Measurements from ENCODE around the gene LGALS7B.
A peak's percentile ranks its signal among the peaks of the same experiment; 100 is the strongest.
"Not testable (repeated sequence)": the region's sequence is repeated elsewhere in the genome, so short reads cannot be mapped to it uniquely, and the experiment has no call there.

LGALS7B gene

DNA sequence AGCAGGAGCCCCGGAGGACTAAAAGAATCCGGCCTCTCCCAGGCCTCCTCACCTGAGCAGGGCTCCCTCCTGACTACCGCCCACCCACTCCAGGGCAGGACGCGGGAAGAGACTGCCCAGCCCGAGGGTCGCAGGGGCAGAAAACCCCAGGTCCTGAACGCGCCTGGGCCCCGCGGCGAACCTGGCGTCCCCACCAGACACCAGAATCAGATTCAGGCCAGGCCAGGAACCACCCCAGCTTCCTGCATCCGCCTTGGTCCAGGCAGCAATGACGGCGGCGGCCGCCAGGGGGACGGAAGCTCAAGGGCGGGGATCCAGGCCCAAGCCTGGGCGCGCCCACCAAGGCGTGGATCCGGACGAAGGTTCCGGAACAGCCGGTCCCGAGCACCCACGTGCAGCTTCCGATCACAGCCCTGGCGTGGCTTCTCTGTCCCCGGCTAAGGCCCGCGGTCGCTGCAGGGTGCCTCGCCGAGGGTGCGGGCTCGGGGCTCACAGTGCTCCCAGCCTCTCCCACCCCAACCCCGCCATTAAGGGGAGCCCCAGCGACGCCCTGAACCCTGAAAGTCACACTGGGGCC, 19.3 kb upstream of the LGALS7B start:
- Histone ChIP-seq H3K36me3 (ENCODE audit: control insufficient read depth in 2 of 2, insufficient read depth in 2 of 2, low read length in 2 of 2) (no peaks in the 10 kb centered on the region), H3K9me3 (ENCODE audit: control insufficient read depth in 2 of 2, low read length in 2 of 2) (no peaks in the 10 kb centered on the region), H3K4me3 (ENCODE audit: low read length in 2 of 2) (peak overlapping the region; percentile 26 to 48), H3K27me3 (ENCODE audit: control insufficient read depth in 2 of 2, insufficient read depth in 2 of 2, low read length in 2 of 2) (no peaks in the 10 kb centered on the region), H3K4me1 (ENCODE audit: control insufficient read depth in 2 of 2, insufficient read depth in 2 of 2, low read length in 2 of 2) (peaks cover 2 to 4% of the 10 kb centered on the region in 2 donors), H3K9ac (ENCODE audit: low read depth in 1 of 2, low read length in 2 of 2) (peak overlapping the region in 1 of 2 donors; percentile 14), H3K27ac (ENCODE audit: low read depth in 2 of 2, low read length in 2 of 2) (peak overlapping the region in 1 of 2 donors; percentile 55)

DNA sequence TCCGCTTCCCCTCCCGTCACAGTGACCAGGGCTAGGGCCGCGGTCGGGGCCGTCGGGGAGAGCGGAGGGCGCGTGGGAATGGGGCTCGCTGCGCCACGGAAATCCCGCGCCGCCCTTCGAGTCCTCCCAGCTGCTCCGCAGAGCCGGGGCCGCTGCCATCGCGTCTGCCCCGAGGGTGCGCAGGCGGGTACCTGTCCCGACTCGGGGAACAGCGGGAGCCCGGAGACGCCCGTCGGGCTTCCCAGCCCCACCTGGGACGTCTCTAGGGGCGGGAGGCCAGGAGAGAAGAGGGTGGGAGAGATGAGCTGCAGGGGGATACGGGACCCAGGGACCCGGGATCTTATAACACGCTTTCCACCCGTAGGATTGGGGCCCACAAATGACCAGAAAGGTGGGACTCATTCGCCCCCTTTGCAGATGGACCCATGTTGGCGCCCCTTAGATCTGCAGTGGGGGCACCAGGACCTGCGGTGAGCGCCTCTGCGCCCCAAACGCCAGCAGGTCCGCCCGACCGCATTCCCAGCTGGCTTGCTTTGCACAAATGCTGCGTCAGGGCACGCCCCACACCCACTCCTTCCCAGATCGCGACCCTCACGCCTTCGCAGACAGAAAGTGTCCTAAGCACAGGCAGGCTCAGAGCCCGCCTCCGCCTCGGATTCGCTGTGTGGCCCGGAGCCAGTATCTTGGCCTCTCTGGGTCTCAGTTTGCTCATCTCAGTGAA, 18.6 kb upstream of the LGALS7B start:
- H3K4me1 ChIP-seq (ENCODE audit: control insufficient read depth in 2 of 2, insufficient read depth in 2 of 2, low read length in 2 of 2); H3K9me3 ChIP-seq (ENCODE audit: control insufficient read depth in 2 of 2, low read length in 2 of 2); H3K27me3 ChIP-seq (ENCODE audit: control insufficient read depth in 2 of 2, insufficient read depth in 2 of 2, low read length in 2 of 2); H3K27ac ChIP-seq (ENCODE audit: low read depth in 2 of 2, low read length in 2 of 2); H3K36me3 ChIP-seq (ENCODE audit: control insufficient read depth in 2 of 2, insufficient read depth in 2 of 2, low read length in 2 of 2): not testable (repeated sequence)
- H3K4me3 ChIP-seq (ENCODE audit: low read length in 2 of 2), result peak overlapping the region; percentile 26 to 48
- peak overlapping the region in 1 of 2 donors; percentile 14 for H3K9ac ChIP-seq (ENCODE audit: low read depth in 1 of 2, low read length in 2 of 2)

DNA sequence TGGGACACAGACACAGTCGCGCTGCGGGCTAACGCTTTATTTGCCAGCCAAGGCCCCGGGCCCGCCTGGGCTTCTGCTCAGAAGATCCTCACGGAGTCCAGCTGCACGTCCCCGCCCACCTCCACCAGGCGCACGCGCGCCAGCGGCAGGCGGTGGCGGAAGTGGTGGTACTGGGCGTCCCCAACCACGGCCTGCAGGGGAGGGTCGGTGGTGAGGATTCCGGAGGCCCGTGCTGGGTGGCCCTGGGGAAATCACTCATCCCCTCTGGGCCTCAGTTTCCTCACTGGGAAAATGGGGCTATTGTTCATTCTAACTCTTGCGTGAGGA, 18.1 kb upstream of the LGALS7B start:
- not testable (repeated sequence) for H3K27me3 ChIP-seq (ENCODE audit: control insufficient read depth in 2 of 2, insufficient read depth in 2 of 2, low read length in 2 of 2); H3K27ac ChIP-seq (ENCODE audit: low read depth in 2 of 2, low read length in 2 of 2); H3K9ac ChIP-seq (ENCODE audit: low read depth in 1 of 2, low read length in 2 of 2); H3K4me1 ChIP-seq (ENCODE audit: control insufficient read depth in 2 of 2, insufficient read depth in 2 of 2, low read length in 2 of 2); H3K9me3 ChIP-seq (ENCODE audit: control insufficient read depth in 2 of 2, low read length in 2 of 2); H3K36me3 ChIP-seq (ENCODE audit: control insufficient read depth in 2 of 2, insufficient read depth in 2 of 2, low read length in 2 of 2); H3K4me3 ChIP-seq (ENCODE audit: low read length in 2 of 2)

GRCh38 chr19:38771569-38771968, 17.4 kb upstream of the LGALS7B start:
- H3K4me3 ChIP-seq (ENCODE audit: low read length in 2 of 2), result not testable (repeated sequence)

GRCh38 chr19:38773469-38774177, 15.4 kb upstream of the LGALS7B start, which contains the start of gene LGALS7:
Gene LGALS7 (minus strand): TSS chr19:38773517. CDS start chr19:38773492, 25 bp downstream.
- H3K27me3 ChIP-seq (ENCODE audit: control insufficient read depth in 2 of 2, insufficient read depth in 2 of 2, low read length in 2 of 2), result no peaks in the 10 kb centered on the region
- H3K4me3 ChIP-seq (ENCODE audit: low read length in 2 of 2), result no peak within 1 kb of the TSS
- H3K36me3 ChIP-seq (ENCODE audit: control insufficient read depth in 2 of 2, insufficient read depth in 2 of 2, low read length in 2 of 2), result no peaks in the 10 kb centered on the region
- peaks cover 2 to 4% of the 10 kb centered on the region in 2 donors for H3K4me1 ChIP-seq (ENCODE audit: control insufficient read depth in 2 of 2, insufficient read depth in 2 of 2, low read length in 2 of 2)
- no peak within 1 kb of the TSS for H3K9ac ChIP-seq (ENCODE audit: low read depth in 1 of 2, low read length in 2 of 2)
- H3K9me3 ChIP-seq (ENCODE audit: control insufficient read depth in 2 of 2, low read length in 2 of 2), result no peaks in the 10 kb centered on the region
- H3K27ac ChIP-seq (ENCODE audit: low read depth in 2 of 2, low read length in 2 of 2), result no peak within 1 kb of the TSS

More at GRCh38 chr19:38771569-38771968, 17.4 kb upstream of the LGALS7B start:
- not testable (repeated sequence) for H3K9me3 ChIP-seq (ENCODE audit: control insufficient read depth in 2 of 2, low read length in 2 of 2); H3K9ac ChIP-seq (ENCODE audit: low read depth in 1 of 2, low read length in 2 of 2); H3K4me1 ChIP-seq (ENCODE audit: control insufficient read depth in 2 of 2, insufficient read depth in 2 of 2, low read length in 2 of 2); H3K27me3 ChIP-seq (ENCODE audit: control insufficient read depth in 2 of 2, insufficient read depth in 2 of 2, low read length in 2 of 2); H3K36me3 ChIP-seq (ENCODE audit: control insufficient read depth in 2 of 2, insufficient read depth in 2 of 2, low read length in 2 of 2); H3K27ac ChIP-seq (ENCODE audit: low read depth in 2 of 2, low read length in 2 of 2)

DNA sequence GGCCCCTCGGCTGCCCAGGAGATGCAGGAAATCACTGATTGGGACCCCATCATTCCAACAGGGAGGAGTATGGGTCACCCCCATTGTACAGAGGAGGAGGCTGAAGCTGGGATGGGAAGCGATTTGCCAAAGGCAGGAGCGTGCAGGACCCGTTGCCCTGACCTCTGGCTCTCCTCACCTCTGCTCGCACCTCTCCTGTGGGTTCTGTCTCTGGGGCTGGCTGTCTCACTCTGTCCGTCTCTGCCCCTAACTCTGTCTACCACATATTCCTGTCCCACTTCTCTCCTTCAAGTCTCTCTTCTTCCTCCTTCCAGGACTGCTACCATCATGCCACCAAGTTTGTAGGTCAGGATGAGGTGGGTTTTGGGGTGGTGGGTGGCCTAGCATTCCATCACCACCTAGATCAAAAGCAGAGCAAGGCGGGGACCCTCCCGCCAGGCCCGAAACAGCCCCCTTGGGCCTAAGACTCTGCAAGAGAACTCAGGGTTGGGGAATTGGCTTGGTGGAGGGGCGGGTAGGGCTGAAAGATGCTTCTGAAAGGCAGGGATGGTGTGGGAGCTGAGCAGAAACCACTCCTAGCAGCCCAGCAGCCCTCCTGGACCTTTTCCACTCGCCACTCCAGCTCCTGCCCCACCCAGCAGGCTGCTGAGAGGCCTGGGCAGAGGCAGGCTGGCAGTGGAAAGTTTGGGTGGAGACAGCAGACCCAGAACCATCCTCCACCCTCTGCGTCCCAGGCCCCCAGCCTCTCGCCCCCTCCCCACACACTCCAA, 14.6 kb upstream of the LGALS7B start:
- no peak overlapping the region for H3K9ac ChIP-seq (ENCODE audit: low read depth in 1 of 2, low read length in 2 of 2)

GRCh38 chr19:38778733-38779132, 10.3 kb upstream of the LGALS7B start:
- H3K9ac ChIP-seq (ENCODE audit: low read depth in 1 of 2, low read length in 2 of 2), result no peak overlapping the region
- H3K4me3 ChIP-seq (ENCODE audit: low read length in 2 of 2), result no peak overlapping the region
- no peaks in the 10 kb centered on the region for H3K4me1 ChIP-seq (ENCODE audit: control insufficient read depth in 2 of 2, insufficient read depth in 2 of 2, low read length in 2 of 2)
- no peak overlapping the region for H3K27ac ChIP-seq (ENCODE audit: low read depth in 2 of 2, low read length in 2 of 2)
- peaks cover 0 to 6% of the 10 kb centered on the region in 2 donors for H3K27me3 ChIP-seq (ENCODE audit: control insufficient read depth in 2 of 2, insufficient read depth in 2 of 2, low read length in 2 of 2)
- H3K9me3 ChIP-seq (ENCODE audit: control insufficient read depth in 2 of 2, low read length in 2 of 2), result no peaks in the 10 kb centered on the region
- H3K36me3 ChIP-seq (ENCODE audit: control insufficient read depth in 2 of 2, insufficient read depth in 2 of 2, low read length in 2 of 2), result no peaks in the 10 kb centered on the region

More for the DNA sequence above, 14.6 kb upstream of the LGALS7B start:
- Histone ChIP-seq H3K4me1 (ENCODE audit: control insufficient read depth in 2 of 2, insufficient read depth in 2 of 2, low read length in 2 of 2) (peaks cover 2% of the 10 kb centered on the region in 2 donors), H3K9me3 (ENCODE audit: control insufficient read depth in 2 of 2, low read length in 2 of 2) (no peaks in the 10 kb centered on the region), H3K36me3 (ENCODE audit: control insufficient read depth in 2 of 2, insufficient read depth in 2 of 2, low read length in 2 of 2) (no peaks in the 10 kb centered on the region), H3K4me3 (ENCODE audit: low read length in 2 of 2) (no peak overlapping the region), H3K27ac (ENCODE audit: low read depth in 2 of 2, low read length in 2 of 2) (no peak overlapping the region), H3K27me3 (ENCODE audit: control insufficient read depth in 2 of 2, insufficient read depth in 2 of 2, low read length in 2 of 2) (no peaks in the 10 kb centered on the region)

DNA sequence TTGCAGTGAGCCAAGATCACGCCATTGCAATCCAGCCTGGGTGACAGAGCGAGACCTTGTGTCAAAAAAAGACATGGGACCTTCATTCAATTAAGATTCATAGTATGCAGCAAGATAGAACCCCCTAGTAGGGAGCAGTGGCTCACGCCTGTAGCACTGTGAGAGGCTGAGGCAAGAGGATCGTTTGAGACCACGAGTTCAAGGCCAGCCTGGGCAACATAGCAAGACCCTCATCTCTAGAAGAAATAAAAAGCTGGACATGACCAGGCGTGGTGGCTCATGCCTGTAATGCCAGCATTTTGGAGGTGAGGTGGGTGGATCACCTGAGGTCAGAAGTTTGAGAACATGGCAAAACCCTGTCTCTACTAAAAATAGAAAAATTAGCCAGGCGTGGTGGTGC, 8.6 kb upstream of the LGALS7B start:
- Histone ChIP-seq H3K4me1 (ENCODE audit: control insufficient read depth in 2 of 2, insufficient read depth in 2 of 2, low read length in 2 of 2) (no peaks in the 10 kb centered on the region), H3K9ac (ENCODE audit: low read depth in 1 of 2, low read length in 2 of 2) (no peak overlapping the region), H3K27me3 (ENCODE audit: control insufficient read depth in 2 of 2, insufficient read depth in 2 of 2, low read length in 2 of 2) (peaks cover 0 to 6% of the 10 kb centered on the region in 2 donors), H3K9me3 (ENCODE audit: control insufficient read depth in 2 of 2, low read length in 2 of 2) (no peaks in the 10 kb centered on the region), H3K36me3 (ENCODE audit: control insufficient read depth in 2 of 2, insufficient read depth in 2 of 2, low read length in 2 of 2) (no peaks in the 10 kb centered on the region), H3K27ac (ENCODE audit: low read depth in 2 of 2, low read length in 2 of 2) (no peak overlapping the region), H3K4me3 (ENCODE audit: low read length in 2 of 2) (no peak overlapping the region)

GRCh38 chr19:38781058-38781457, 7.9 kb upstream of the LGALS7B start:
- Histone ChIP-seq H3K4me1 (ENCODE audit: control insufficient read depth in 2 of 2, insufficient read depth in 2 of 2, low read length in 2 of 2) (no peaks in the 10 kb centered on the region), H3K36me3 (ENCODE audit: control insufficient read depth in 2 of 2, insufficient read depth in 2 of 2, low read length in 2 of 2) (no peaks in the 10 kb centered on the region), H3K9ac (ENCODE audit: low read depth in 1 of 2, low read length in 2 of 2) (no peak overlapping the region), H3K27me3 (ENCODE audit: control insufficient read depth in 2 of 2, insufficient read depth in 2 of 2, low read length in 2 of 2) (peaks cover 0 to 6% of the 10 kb centered on the region in 2 donors), H3K9me3 (ENCODE audit: control insufficient read depth in 2 of 2, low read length in 2 of 2) (no peaks in the 10 kb centered on the region), H3K27ac (ENCODE audit: low read depth in 2 of 2, low read length in 2 of 2) (no peak overlapping the region), H3K4me3 (ENCODE audit: low read length in 2 of 2) (no peak overlapping the region)

- H3K36me3 ChIP-seq (ENCODE audit: control insufficient read depth in 2 of 2, insufficient read depth in 2 of 2, low read length in 2 of 2); H3K27me3 ChIP-seq (ENCODE audit: control insufficient read depth in 2 of 2, insufficient read depth in 2 of 2, low read length in 2 of 2); H3K9ac ChIP-seq (ENCODE audit: low read depth in 1 of 2, low read length in 2 of 2); H3K4me1 ChIP-seq (ENCODE audit: control insufficient read depth in 2 of 2, insufficient read depth in 2 of 2, low read length in 2 of 2); H3K4me3 ChIP-seq (ENCODE audit: low read length in 2 of 2); H3K9me3 ChIP-seq (ENCODE audit: control insufficient read depth in 2 of 2, low read length in 2 of 2); H3K27ac ChIP-seq (ENCODE audit: low read depth in 2 of 2, low read length in 2 of 2): not testable (repeated sequence)
Observed at GRCh38 chr19:38782212-38782611, 6.8 kb upstream of the LGALS7B start.
